CD4-positive, alpha-beta T cell (primary cell): ENCODE measurements around the gene FAT4. TPM values are rescaled to one million over a fixed set of nuclear protein-coding genes. Genes with fewer than 3 reads are reported as not detected.

Source experiments
- ATAC-seq: fragments of 200-7000 bp; cut with Tn5 transposase; one replicate; pipeline ENCODE4 v1.10.0; 2022; ENCODE audit warnings: mild to moderate bottlenecking; ENCODE audit not compliant: poor library complexity
- CTCF ChIA-PET: fragments of 350-600 bp; sonication (Branson Sonifier 250); formaldehyde crosslinking; loops from one replicate; lab custom pipeline; 2021; ENCODE audit warnings: antibody characterized with exemption, inconsistent platforms; lab: Charles Lee
- POLR2A ChIA-PET: fragments of 350-600 bp; sonication (Branson Sonifier 250); formaldehyde crosslinking; loops from one replicate; lab custom pipeline; 2021; ENCODE audit warnings: antibody characterized with exemption, inconsistent platforms; lab: Charles Lee
- DNase-seq, 14 experiments: peaks; one replicate each; pipeline ENCODE4 v3.0.0-alpha.2; 2013 to 2020; ENCODE audit warnings: mixed read lengths in 2 of 14
- H3K27ac ChIP-seq, 2 donors: one replicate each; pipeline versions ENCODE4 v1.5.1 to v1.7.0; 2013; ENCODE audit warnings: low read length in 2 of 2, low read depth in 1 of 2, mild to moderate bottlenecking in 1 of 2
- H3K27me3 ChIP-seq, 2 experiments: 1 replicate in 1 of 2; 2 replicates in 1 of 2; pipeline versions ENCODE4 v1.6.1 to v1.7.0; 2013; ENCODE audit warnings: low read length in 2 of 2, control low read depth in 1 of 2, mild to moderate bottlenecking in 1 of 2, moderate library complexity in 1 of 2; ENCODE audit not compliant: insufficient read depth in 2 of 2, control insufficient read depth in 1 of 2
- H3K36me3 ChIP-seq: one replicate; pipeline ENCODE4 v1.6.1; 2013; ENCODE audit warnings: low read length, control low read depth; ENCODE audit not compliant: insufficient read depth
- H3K4me1 ChIP-seq: one replicate; pipeline ENCODE4 v1.6.1; 2013; ENCODE audit warnings: low read length, control low read depth; ENCODE audit not compliant: insufficient read depth
- H3K4me3 ChIP-seq: one replicate; pipeline ENCODE4 v1.5.1; 2013; ENCODE audit warnings: mild to moderate bottlenecking, low read length, moderate library complexity
- H3K9me3 ChIP-seq, 2 experiments: 1 replicate in 1 of 2; 2 replicates in 1 of 2; pipeline versions ENCODE4 v1.6.1 to v1.7.0; 2013; ENCODE audit warnings: low read length in 2 of 2, mild to moderate bottlenecking in 2 of 2, control low read depth in 1 of 2, moderate library complexity in 1 of 2; ENCODE audit not compliant: control insufficient read depth in 1 of 2, insufficient read depth in 1 of 2
- H3K27ac Mint-ChIP-seq: one replicate; pipeline ENCODE4 v1.8.0; 2020; ENCODE audit warnings: mixed read lengths
- H3K27me3 Mint-ChIP-seq: one replicate; pipeline ENCODE4 v1.8.0; 2021; ENCODE audit warnings: mixed read lengths
- H3K36me3 Mint-ChIP-seq: one replicate; pipeline ENCODE4 v1.8.0; 2021; ENCODE audit warnings: low read depth, mixed read lengths
- H3K4me1 Mint-ChIP-seq: one replicate; pipeline ENCODE4 v1.8.0; 2021; ENCODE audit warnings: low read depth, mixed read lengths
- H3K4me3 Mint-ChIP-seq: one replicate; pipeline ENCODE4 v1.8.0; 2020; ENCODE audit warnings: mild to moderate bottlenecking, mixed read lengths
- H3K9me3 Mint-ChIP-seq: one replicate; pipeline ENCODE4 v1.8.0; 2020; ENCODE audit warnings: mixed read lengths
- intact Hi-C, 2 experiments: fragments of 100-400 bp; cut with DNase I in 1 of 2; cut with micrococcal nuclease in 1 of 2; formaldehyde crosslinking; loops; one replicate each; pipeline versions ENCODE4 v1.15.1 to v1.9.0; 2023 to 2025; cut with DNase I, micrococcal nuclease
- total RNA-seq, 174 experiments: library from RNA in 2 of 174; stranded (reverse) in 2 of 174; gene quantifications; one replicate each; pipeline ENCODE4 v1.2.3 and lab custom pipeline; 2021 to 2026
- TF ChIP-seq, protein P1 (sequence below): fragments of 200-600 bp; IDR thresholded peaks from one replicate; pipeline ENCODE4 v1.8.0; 2022; ENCODE audit warnings: antibody characterized with exemption, mild to moderate bottlenecking

Gene FAT4
- total RNA-seq, 2 experiments from 2014 or later, result not detected

DNA sequence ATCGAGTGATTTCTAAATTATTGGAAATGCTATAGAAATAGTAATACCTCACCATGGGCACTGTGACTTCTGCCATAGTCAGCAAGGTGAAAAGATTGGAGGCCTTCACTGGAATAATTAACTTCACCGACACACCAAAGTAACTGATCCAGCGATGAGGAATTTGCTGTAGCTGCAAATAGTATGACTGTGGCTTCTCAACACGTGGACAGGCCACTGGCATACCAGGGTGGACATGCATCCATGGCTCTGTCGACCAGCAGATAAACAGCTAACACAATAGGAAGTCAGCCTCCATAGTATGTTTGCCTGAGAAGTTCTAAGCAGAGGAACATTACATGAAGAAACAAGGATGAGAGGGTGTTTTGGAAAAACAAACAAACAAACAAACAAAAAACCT lies 10.9 kb upstream of the FAT4 start:
- H3K4me1 Mint-ChIP-seq, result no peaks in the 10 kb centered on the region
- H3K27me3 Mint-ChIP-seq, result peaks cover 4% of the 10 kb centered on the region

DNA sequence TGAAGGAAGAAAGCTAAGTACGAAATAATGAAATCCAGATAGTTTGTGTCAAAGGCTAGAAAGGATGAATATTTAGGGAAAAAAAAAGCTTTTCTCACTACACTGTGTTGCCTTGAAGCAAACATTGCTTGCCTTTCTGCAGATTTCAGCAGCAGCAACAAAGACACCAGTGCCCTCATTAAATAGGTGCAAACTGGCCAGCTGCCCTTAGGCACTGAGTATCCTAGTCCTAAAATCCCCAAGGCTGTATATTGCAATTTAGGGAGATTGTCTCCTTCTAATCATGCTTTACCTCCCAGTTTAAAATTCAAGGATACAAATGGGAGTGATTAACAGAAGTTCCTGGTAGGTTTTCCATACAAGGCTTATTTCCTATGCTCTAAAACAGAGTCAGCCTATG lies 8.6 kb upstream of the FAT4 start:
- H3K27ac Mint-ChIP-seq, result no peak overlapping the region
- Histone ChIP-seq H3K4me1 (no peaks in the 10 kb centered on the region), H3K27ac (no peak overlapping the region), H3K27me3 (peaks cover 0 to 5% of the 10 kb centered on the region in 2 experiments), H3K36me3 (no peaks in the 10 kb centered on the region), H3K9me3 (peaks cover 0 to 7% of the 10 kb centered on the region in 2 experiments), H3K4me3 (no peak overlapping the region)
- no peaks in the 10 kb centered on the region for H3K9me3 Mint-ChIP-seq
- no peak for ATAC-seq
- CTCF ChIA-PET, result no interaction called here
- no peak for DNase-seq
- no peaks in the 10 kb centered on the region for H3K4me1 Mint-ChIP-seq
- peaks cover 15% of the 10 kb centered on the region for H3K27me3 Mint-ChIP-seq
- intact Hi-C loops, result no loop called here
- H3K36me3 Mint-ChIP-seq, result no peaks in the 10 kb centered on the region
- POLR2A ChIA-PET, result no interaction called here
- TF ChIP-seq, protein P1, sequence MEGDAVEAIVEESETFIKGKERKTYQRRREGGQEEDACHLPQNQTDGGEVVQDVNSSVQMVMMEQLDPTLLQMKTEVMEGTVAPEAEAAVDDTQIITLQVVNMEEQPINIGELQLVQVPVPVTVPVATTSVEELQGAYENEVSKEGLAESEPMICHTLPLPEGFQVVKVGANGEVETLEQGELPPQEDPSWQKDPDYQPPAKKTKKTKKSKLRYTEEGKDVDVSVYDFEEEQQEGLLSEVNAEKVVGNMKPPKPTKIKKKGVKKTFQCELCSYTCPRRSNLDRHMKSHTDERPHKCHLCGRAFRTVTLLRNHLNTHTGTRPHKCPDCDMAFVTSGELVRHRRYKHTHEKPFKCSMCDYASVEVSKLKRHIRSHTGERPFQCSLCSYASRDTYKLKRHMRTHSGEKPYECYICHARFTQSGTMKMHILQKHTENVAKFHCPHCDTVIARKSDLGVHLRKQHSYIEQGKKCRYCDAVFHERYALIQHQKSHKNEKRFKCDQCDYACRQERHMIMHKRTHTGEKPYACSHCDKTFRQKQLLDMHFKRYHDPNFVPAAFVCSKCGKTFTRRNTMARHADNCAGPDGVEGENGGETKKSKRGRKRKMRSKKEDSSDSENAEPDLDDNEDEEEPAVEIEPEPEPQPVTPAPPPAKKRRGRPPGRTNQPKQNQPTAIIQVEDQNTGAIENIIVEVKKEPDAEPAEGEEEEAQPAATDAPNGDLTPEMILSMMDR, result no peak
- H3K4me3 Mint-ChIP-seq, result no peak overlapping the region

More for the DNA sequence above, 10.9 kb upstream of the FAT4 start:
- no peak overlapping the region for H3K27ac ChIP-seq
- ChIA-PET CTCF (no interaction called here), POLR2A (no interaction called here)
- Mint-ChIP-seq H3K27ac (no peak overlapping the region), H3K36me3 (no peaks in the 10 kb centered on the region), H3K4me3 (no peak overlapping the region), H3K9me3 (no peaks in the 10 kb centered on the region)
- H3K9me3 ChIP-seq, result peaks cover 0 to 3% of the 10 kb centered on the region in 2 experiments
- DNase-seq (no peak), ATAC-seq (no peak)
- intact Hi-C loops, result no loop called here
- no peaks in the 10 kb centered on the region for H3K36me3 ChIP-seq
- H3K4me1 ChIP-seq, result no peaks in the 10 kb centered on the region
- H3K4me3 ChIP-seq, result no peak overlapping the region
- TF ChIP-seq, protein P1, result no peak
- no peaks in the 10 kb centered on the region for H3K27me3 ChIP-seq

DNA sequence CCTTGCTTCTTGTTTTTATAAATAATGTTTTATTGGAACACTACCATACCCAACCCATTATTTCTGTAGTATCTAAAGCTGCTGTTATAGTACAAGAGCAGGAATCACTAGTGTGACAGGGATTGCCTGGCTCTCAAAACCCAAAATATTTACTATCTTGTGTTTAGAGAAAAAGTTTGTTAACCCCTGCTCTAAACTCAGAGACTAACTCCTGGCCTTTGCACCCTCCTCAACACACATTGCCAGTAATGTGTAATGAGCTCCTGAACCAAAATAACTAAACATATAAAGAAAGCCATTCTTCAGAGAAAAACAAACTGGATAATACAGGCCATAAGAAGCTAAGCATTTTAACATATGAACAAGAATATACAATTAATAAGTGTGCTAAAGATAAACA lies 8.2 kb upstream of the FAT4 start:
- no peaks in the 10 kb centered on the region for H3K9me3 Mint-ChIP-seq
- no peak overlapping the region for H3K4me3 Mint-ChIP-seq
- POLR2A ChIA-PET, result no interaction called here
- H3K27me3 Mint-ChIP-seq, result peaks cover 20% of the 10 kb centered on the region
- peaks cover 0 to 5% of the 10 kb centered on the region in 2 experiments for H3K9me3 ChIP-seq
- no peak overlapping the region for H3K27ac ChIP-seq
- DNase-seq (no peak), ATAC-seq (no peak)
- H3K27me3 ChIP-seq, result peaks cover 3 to 5% of the 10 kb centered on the region in 2 experiments
- no peak overlapping the region for H3K4me3 ChIP-seq
- H3K36me3 Mint-ChIP-seq, result no peaks in the 10 kb centered on the region
- no peaks in the 10 kb centered on the region for H3K4me1 ChIP-seq
- intact Hi-C loops, result no loop called here
- no peak overlapping the region for H3K27ac Mint-ChIP-seq
- TF ChIP-seq, protein P1, result no peak
- CTCF ChIA-PET, result no interaction called here
- H3K36me3 ChIP-seq, result no peaks in the 10 kb centered on the region
- no peaks in the 10 kb centered on the region for H3K4me1 Mint-ChIP-seq
